ENCODE results near the gene CD300LD.
A peak's percentile ranks its signal among the peaks of the same experiment; 100 is the strongest.

CD300LD gene

GRCh38 chr17:74573169-74573568 is 18.9 kb downstream of the CD300LD start:
- TF ChIP-seq CTCF (conservative IDR thresholded peaks at IDR 0.05; ENCODE audit: low read length): no peak
- H3K4me3 ChIP-seq (ENCODE audit: low read length): no peak overlapping the region
- no peak for DNase-seq (ENCODE audit: low read depth)

GRCh38 chr17:74571621-74572270 is 20.3 kb downstream of the CD300LD start:
- TF ChIP-seq CTCF (conservative IDR thresholded peaks at IDR 0.05; ENCODE audit: low read length): no peak
- H3K4me3 ChIP-seq (ENCODE audit: low read length): no peak overlapping the region
- no peak for DNase-seq (ENCODE audit: low read depth)

GRCh38 chr17:74569020-74570003 is 22.8 kb downstream of the CD300LD start:
- TF ChIP-seq CTCF (conservative IDR thresholded peaks at IDR 0.05; ENCODE audit: low read length): no peak
- peak; percentile 96 for DNase-seq (ENCODE audit: low read depth)
- H3K4me3 ChIP-seq (ENCODE audit: low read length): no peak overlapping the region

- peak; percentile 21 for DNase-seq (ENCODE audit: low read depth)
- no peak for TF ChIP-seq CTCF (conservative IDR thresholded peaks at IDR 0.05; ENCODE audit: low read length)
- H3K4me3 ChIP-seq (ENCODE audit: low read length): no peak overlapping the region
Observed at GRCh38 chr17:74568106-74568873, 23.8 kb downstream of the CD300LD start.

GRCh38 chr17:74567397-74567796 is 24.7 kb downstream of the CD300LD start, which contains the start of gene CD300H:
TSS of gene CD300H (minus strand) at chr17:74567509.
- no peak for DNase-seq (ENCODE audit: low read depth)
- H3K4me3 ChIP-seq (ENCODE audit: low read length): no peak within 1 kb of the TSS
- TF ChIP-seq CTCF (conservative IDR thresholded peaks at IDR 0.05; ENCODE audit: low read length): no peak

DNA sequence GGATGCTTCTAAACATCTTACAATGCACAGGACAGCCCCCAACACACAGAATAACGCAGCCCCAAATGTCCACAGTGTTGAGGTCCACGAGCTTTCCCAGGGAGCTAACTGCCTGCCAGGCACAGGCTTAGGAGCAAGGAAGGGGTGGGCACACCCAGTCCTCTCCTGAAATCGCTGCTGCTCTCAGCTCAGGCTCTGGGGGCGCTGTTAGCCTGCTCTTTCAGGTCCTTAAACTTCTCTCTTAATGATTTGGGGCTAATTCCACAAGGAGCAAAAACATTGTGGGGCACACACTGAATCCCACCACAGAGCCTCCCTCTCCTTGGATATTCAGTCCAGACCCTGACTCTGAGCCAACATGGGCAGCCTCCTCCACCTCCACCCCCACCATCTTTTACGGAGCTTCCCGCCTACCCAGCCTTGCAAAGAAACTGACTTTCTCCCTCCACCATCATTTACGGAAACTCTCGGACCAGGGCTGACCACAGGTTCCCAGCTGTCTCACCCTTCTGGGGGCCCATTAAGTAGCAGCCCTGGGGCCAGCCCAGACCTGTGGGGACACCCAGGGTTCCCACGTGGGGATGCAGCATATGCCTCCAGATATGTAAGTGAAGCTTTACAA is 25.8 kb downstream of the CD300LD start:
- no peak overlapping the region for H3K4me3 ChIP-seq (ENCODE audit: low read length)
- DNase-seq (ENCODE audit: low read depth): peak; percentile 11
- peak; percentile 56 for TF ChIP-seq CTCF (conservative IDR thresholded peaks at IDR 0.05; ENCODE audit: low read length)

Measured in AG10803 (cell line).